Activated CD4-positive, alpha-beta memory T cell treated with anti-CD3 and anti-CD28 coated beads, Interleukin-2, amount 10 ng/mL, durations not matched to agents 7 days and 5 days (primary cell): ENCODE results near the gene FBP1. TPM values are rescaled to one million over a fixed set of nuclear protein-coding genes. Genes with fewer than 3 reads are reported as not detected.
A peak's percentile ranks its signal among the peaks of the same experiment; 100 is the strongest.

Source experiments
- CTCF ChIA-PET: fragments of 350-600 bp; sonication (Branson Sonifier 250); formaldehyde crosslinking; loops from one replicate; lab custom pipeline; 2021; ENCODE audit warnings: antibody characterized with exemption, inconsistent platforms; lab: Charles Lee
- POLR2A ChIA-PET: fragments of 350-600 bp; sonication (Branson Sonifier 250); formaldehyde crosslinking; loops from one replicate; lab custom pipeline; 2021; ENCODE audit warnings: antibody characterized with exemption; lab: Charles Lee
- DNase-seq: peaks from one replicate; pipeline ENCODE4 v3.0.0-alpha.2; 2020
- H3K27ac Mint-ChIP-seq: one replicate; pipeline ENCODE4 v1.8.0; 2021; ENCODE audit warnings: mild to moderate bottlenecking, mixed read lengths
- H3K27me3 Mint-ChIP-seq: one replicate; pipeline ENCODE4 v1.8.0; 2021; ENCODE audit warnings: mixed read lengths
- H3K36me3 Mint-ChIP-seq: one replicate; pipeline ENCODE4 v1.8.0; 2021; ENCODE audit warnings: low read depth, mixed read lengths
- H3K4me1 Mint-ChIP-seq: one replicate; pipeline ENCODE4 v1.8.0; 2021; ENCODE audit warnings: mixed read lengths
- H3K4me3 Mint-ChIP-seq: one replicate; pipeline ENCODE4 v1.8.0; 2021; ENCODE audit warnings: mild to moderate bottlenecking, mixed read lengths
- H3K9me3 Mint-ChIP-seq: one replicate; pipeline ENCODE4 v1.8.0; 2021; ENCODE audit warnings: mixed read lengths
- total RNA-seq, 2 experiments: library from RNA; stranded (reverse); gene quantifications; one replicate each; pipeline ENCODE4 v1.2.3, GENCODE V29; 2021

Gene FBP1
- total RNA-seq, 2 experiments from 2014 or later: 0.40 to 0.65 TPM

DNA sequence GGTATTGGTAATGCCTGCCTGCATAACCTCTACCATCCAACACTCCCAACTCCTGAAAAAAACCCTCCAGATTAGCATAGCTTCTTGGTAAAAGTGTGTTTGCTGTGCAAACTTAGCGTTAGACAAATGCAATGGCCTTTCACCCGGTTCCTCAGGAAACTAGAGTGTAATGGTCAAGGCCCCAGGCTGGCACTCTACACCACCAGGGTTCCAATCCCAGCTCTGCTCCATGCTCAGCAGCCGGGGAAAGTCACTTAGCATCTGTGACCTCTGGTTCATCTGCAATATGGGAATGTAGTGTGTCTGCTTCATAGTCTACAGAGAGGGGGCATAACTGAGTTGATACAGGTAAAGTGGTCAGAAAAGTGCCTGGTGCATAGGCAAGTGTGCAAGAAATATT lies 9.0 kb downstream of the FBP1 start:
- Mint-ChIP-seq H3K27ac (no peak overlapping the region), H3K36me3 (no peaks in the 10 kb centered on the region), H3K4me3 (no peak overlapping the region), H3K9me3 (no peaks in the 10 kb centered on the region), H3K27me3 (peaks cover 10% of the 10 kb centered on the region), H3K4me1 (no peaks in the 10 kb centered on the region)
- CTCF ChIA-PET: no interaction called here
- DNase-seq: no peak
- POLR2A ChIA-PET: no interaction called here

DNA sequence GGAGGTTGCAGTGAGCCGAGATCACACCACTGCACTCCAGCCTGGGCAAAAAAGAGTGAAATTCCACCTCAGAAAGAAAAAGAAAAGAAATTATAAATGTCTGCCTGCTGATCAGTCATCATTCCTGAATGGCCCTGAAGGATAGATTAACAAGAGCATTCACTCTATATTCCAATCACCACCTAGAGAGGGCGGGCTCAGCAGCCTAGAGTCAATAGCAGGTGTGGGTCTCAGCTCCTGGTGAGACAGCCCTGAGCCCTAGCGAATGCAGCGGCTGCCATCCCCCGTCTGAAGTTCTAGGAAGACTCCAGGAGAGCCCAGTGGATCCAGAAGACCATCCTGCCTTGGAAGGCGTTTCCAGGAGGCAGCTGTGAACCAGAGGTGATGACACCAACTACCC lies 12.0 kb downstream of the FBP1 start:
- Mint-ChIP-seq H3K9me3 (no peaks in the 10 kb centered on the region), H3K27me3 (peaks cover 5% of the 10 kb centered on the region), H3K36me3 (no peaks in the 10 kb centered on the region), H3K4me1 (no peaks in the 10 kb centered on the region), H3K4me3 (no peak overlapping the region), H3K27ac (no peak overlapping the region)
- CTCF ChIA-PET: no interaction called here
- POLR2A ChIA-PET: no interaction called here
- DNase-seq: no peak

DNA sequence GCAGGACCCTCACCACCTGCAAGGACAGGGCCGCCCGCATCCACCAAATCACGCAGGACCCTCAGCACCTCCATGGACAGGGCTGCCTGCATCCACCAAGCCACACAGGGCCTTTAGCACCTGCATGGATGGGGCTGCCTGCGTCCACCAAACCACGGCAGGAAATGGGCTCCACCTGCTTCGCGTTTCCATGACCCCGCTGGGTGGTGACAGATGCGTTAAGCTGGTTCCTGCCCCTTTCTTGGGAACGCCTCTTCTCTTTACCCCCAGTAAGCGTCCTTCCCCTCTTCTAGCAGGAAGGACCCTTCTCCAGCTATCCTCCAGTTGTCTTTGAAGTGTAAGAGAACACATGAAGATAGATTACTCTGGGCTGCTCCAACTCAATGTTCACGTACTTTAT lies 13.5 kb downstream of the FBP1 start:
- Mint-ChIP-seq H3K36me3 (no peaks in the 10 kb centered on the region), H3K27me3 (no peaks in the 10 kb centered on the region), H3K9me3 (no peaks in the 10 kb centered on the region), H3K27ac (no peak overlapping the region), H3K4me1 (no peaks in the 10 kb centered on the region), H3K4me3 (no peak overlapping the region)
- POLR2A ChIA-PET: no interaction called here
- no peak for DNase-seq
- CTCF ChIA-PET: no interaction called here

DNA sequence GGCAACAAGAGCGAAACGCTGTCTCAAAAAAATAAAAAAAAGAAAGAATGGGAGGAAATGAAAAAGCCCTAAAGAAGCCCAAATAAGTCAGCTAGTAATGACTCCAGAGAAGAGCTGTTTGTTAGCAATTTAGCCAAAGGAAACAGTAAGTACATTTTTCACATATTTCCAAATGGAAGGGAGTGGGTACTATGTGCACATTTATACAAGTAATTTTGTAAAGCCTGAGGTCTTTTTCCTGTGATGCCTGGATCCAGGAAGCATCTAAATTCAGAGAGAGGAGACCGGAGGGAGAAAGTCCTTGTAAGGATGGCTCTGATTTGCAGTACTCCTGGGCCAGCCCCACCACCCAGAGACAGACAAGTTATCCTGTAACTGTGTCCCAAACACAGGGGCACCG lies 14.7 kb downstream of the FBP1 start:
- H3K27ac Mint-ChIP-seq: no peak overlapping the region
- peaks cover 2% of the 10 kb centered on the region for H3K27me3 Mint-ChIP-seq
- no peak overlapping the region for H3K4me3 Mint-ChIP-seq
- no peak for DNase-seq
- H3K36me3 Mint-ChIP-seq: no peaks in the 10 kb centered on the region
- H3K9me3 Mint-ChIP-seq: no peaks in the 10 kb centered on the region
- H3K4me1 Mint-ChIP-seq: no peaks in the 10 kb centered on the region
- ChIA-PET POLR2A (no interaction called here), CTCF (no interaction called here)

DNA sequence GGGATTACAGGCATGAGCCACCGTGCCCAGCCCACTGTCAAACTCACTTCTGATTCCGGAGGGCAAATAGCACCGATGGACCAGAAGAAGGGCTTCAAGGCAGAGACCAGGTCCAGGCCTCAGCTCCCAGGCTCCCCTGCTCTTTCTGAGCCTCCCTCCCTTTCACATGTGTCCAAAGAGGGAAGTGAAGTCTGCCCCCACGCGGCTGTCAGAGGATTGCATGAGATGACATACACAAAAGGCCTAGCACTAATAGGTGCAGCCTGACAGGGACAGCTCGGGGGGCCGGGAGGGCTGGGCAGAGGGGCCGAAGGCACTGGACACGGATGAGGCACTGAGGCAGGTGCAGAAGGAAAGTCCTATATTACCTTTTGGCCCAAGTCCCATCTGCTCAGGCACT lies 16.1 kb downstream of the FBP1 start:
- ChIA-PET CTCF (no interaction called here), POLR2A (no interaction called here)
- Mint-ChIP-seq H3K4me1 (no peaks in the 10 kb centered on the region), H3K36me3 (no peaks in the 10 kb centered on the region), H3K4me3 (no peak overlapping the region), H3K27ac (no peak overlapping the region), H3K9me3 (no peaks in the 10 kb centered on the region), H3K27me3 (peaks cover 2% of the 10 kb centered on the region)
- peak; percentile 33 for DNase-seq

DNA sequence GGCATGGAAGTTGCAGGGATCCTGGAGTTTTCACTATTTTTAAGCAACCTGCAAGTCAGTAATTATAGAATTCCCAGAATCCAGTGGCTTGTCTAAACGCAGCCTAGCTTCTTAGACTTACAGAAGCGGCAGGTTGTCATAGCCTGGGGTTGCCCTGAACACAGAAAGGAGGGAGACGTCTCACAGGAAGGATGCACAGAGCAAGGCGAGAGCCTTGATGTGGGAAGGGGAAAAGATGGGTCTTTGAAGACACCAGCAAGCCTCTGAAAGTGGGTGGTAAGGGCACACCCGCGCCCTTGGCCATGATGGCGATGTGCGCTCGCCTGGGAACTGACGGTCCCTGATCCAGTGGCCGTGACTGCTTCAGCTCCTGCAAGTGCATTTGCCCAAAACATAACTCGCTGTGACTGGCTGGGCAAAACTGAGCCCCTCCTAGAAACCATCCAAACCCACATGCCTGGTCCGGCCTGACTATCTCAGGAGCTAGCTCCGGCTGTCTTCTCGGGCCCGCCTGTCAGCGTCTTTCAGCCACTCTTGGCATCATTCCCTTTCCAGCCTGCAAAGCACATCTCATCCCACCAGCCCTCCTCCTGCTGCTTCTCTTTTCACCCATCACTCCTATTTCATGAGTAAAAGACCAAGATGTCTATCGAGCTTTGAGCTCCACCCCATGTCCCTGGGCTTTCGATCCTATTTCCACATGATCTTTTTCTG lies 17.1 kb downstream of the FBP1 start:
- H3K27me3 Mint-ChIP-seq: peaks cover 5% of the 10 kb centered on the region
- no peaks in the 10 kb centered on the region for H3K4me1 Mint-ChIP-seq
- no peak overlapping the region for H3K27ac Mint-ChIP-seq
- no peak overlapping the region for H3K4me3 Mint-ChIP-seq
- CTCF ChIA-PET: no interaction called here
- H3K36me3 Mint-ChIP-seq: no peaks in the 10 kb centered on the region
- DNase-seq: no peak
- POLR2A ChIA-PET: no interaction called here
- no peaks in the 10 kb centered on the region for H3K9me3 Mint-ChIP-seq

DNA sequence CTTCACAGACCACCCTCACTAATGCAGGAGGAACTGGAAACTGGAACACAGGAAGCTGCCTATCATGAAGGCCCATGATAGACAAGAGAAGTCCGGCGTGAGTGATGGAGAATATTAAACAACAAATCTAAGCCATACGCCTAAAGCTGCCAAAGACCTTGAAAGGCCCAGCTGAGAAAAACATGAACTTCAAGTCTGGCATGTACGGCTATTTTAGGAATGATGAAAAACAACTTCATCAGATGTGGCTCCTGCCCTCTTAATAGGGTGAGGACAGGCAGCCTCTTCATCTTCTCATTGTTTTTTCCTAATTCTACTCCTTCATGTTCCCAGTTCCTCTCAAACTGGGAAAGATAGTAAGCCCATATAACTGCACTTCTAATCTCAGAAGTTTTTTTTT lies 20.3 kb downstream of the FBP1 start:
- DNase-seq: no peak
- ChIA-PET POLR2A (no interaction called here), CTCF (no interaction called here)
- no peaks in the 10 kb centered on the region for H3K4me1 Mint-ChIP-seq
- no peak overlapping the region for H3K27ac Mint-ChIP-seq
- no peak overlapping the region for H3K4me3 Mint-ChIP-seq
- H3K27me3 Mint-ChIP-seq: peaks cover 5% of the 10 kb centered on the region
- no peaks in the 10 kb centered on the region for H3K9me3 Mint-ChIP-seq
- no peaks in the 10 kb centered on the region for H3K36me3 Mint-ChIP-seq

DNA sequence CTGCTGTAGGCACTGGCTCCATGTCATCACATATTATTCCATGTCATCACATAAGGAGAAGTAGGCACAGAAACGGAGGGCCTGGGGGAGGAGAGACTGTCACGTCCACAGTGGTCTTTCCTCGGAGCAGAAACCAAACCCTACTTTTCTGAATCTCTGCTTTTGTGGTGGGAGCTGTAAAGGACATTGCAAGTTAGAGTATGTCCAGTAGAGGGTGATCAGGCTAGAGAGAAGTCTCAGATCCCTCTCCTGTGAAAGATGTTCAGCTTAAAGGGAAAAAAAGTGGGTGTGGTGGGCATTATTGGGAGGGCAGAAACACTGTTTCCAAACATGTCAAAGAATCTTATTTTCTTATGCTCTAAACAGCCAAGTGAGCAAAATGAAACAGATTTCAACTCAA lies 26.3 kb downstream of the FBP1 start:
- CTCF ChIA-PET: interaction anchor here (0.7 kb wide), 2 partner anchors 131 to 924 kb away, joined by 4 read pairs; no protein-coding TSS in a partner anchor
- no peak overlapping the region for H3K4me3 Mint-ChIP-seq
- POLR2A ChIA-PET: no interaction called here
- H3K9me3 Mint-ChIP-seq: no peaks in the 10 kb centered on the region
- H3K27ac Mint-ChIP-seq: no peak overlapping the region
- no peaks in the 10 kb centered on the region for H3K36me3 Mint-ChIP-seq
- peaks cover 29% of the 10 kb centered on the region for H3K27me3 Mint-ChIP-seq
- peaks cover 8% of the 10 kb centered on the region for H3K4me1 Mint-ChIP-seq
- DNase-seq: no peak

DNA sequence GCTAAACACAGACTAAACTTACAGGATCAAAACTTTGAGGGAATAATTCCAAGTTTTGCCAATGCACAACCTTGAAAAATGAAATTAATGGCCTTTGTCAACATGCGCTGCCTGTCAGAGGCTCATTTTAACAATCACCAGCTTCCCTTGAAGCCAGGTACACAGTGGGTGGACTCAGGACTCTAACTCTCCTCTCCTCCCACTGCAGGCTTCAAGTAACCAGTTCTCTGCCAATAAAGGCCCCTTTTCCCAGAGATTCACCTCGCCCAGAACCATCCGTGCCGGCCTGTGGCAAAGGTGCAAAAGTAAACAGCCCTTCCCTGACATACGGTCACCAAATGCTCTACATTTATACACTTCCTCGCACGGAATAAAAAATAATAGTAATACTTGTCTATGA lies 27.2 kb downstream of the FBP1 start:
- no peaks in the 10 kb centered on the region for H3K9me3 Mint-ChIP-seq
- ChIA-PET POLR2A (no interaction called here), CTCF (interaction anchor here (0.7 to 1.9 kb wide), 2 partner anchors 58 to 132 kb away, joined by 3 to 4 read pairs; partner anchors contain the start of gene PCAT7)
- H3K27ac Mint-ChIP-seq: no peak overlapping the region
- H3K4me1 Mint-ChIP-seq: peaks cover 8% of the 10 kb centered on the region
- no peak overlapping the region for H3K4me3 Mint-ChIP-seq
- DNase-seq: no peak
- H3K27me3 Mint-ChIP-seq: peaks cover 27% of the 10 kb centered on the region
- H3K36me3 Mint-ChIP-seq: no peaks in the 10 kb centered on the region

DNA sequence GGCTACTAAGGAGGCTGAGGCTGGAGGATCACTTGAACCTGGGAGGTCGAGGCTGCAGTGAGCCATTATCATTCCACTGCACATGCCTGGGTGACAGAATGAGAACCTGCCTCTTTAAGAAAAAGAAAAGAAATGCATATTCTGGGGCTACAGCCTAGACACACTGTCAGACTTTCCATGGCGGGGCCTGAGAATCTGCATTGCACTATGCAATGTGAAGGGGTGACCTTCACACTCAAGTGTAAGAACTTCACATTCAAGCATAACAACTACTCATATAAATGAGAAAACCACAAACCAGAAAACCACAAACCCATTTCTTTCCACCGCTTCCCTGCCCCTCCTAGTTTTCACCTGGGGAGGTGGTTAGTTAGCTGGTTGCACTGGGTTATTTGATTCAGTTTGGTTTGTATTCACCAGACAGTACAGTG lies 27.7 kb downstream of the FBP1 start:
- H3K36me3 Mint-ChIP-seq: no peaks in the 10 kb centered on the region
- POLR2A ChIA-PET: no interaction called here
- H3K4me1 Mint-ChIP-seq: peaks cover 8% of the 10 kb centered on the region
- H3K27me3 Mint-ChIP-seq: peaks cover 31% of the 10 kb centered on the region
- no peak overlapping the region for H3K4me3 Mint-ChIP-seq
- DNase-seq: peak; percentile 27
- no peaks in the 10 kb centered on the region for H3K9me3 Mint-ChIP-seq
- CTCF ChIA-PET: interaction anchor here (1.9 kb wide), 1 partner anchor 57 kb away, joined by 3 read pairs; the partner anchor contains the start of gene PCAT7
- no peak overlapping the region for H3K27ac Mint-ChIP-seq

DNA sequence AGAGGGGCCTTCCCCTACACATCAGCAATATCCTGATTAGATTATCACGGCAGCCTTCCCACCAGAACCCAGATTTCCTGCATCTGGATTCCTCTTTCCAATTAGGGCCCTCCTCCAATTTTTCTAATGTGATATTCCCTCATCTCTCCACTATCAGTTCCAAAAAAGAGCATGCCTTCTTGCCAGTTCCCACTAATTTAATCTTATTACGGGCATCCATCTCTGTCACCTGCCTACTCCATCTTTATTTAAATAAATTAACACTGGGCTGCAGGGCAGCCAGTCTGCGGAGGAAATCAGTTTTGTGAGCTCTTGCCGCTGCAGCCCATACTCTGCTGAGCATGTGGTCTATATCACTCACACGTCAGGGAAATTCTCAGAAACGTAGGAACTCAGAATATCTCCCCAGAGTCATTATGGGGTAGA lies 29.1 kb downstream of the FBP1 start:
- Mint-ChIP-seq H3K36me3 (no peaks in the 10 kb centered on the region), H3K4me1 (peaks cover 8% of the 10 kb centered on the region), H3K27me3 (peaks cover 38% of the 10 kb centered on the region), H3K4me3 (no peak overlapping the region), H3K9me3 (no peaks in the 10 kb centered on the region), H3K27ac (no peak overlapping the region)
- CTCF ChIA-PET: interaction anchor here (1.9 kb wide), 1 partner anchor 56 kb away, joined by 3 read pairs; the partner anchor contains the start of gene PCAT7
- DNase-seq: no peak
- POLR2A ChIA-PET: no interaction called here

DNA sequence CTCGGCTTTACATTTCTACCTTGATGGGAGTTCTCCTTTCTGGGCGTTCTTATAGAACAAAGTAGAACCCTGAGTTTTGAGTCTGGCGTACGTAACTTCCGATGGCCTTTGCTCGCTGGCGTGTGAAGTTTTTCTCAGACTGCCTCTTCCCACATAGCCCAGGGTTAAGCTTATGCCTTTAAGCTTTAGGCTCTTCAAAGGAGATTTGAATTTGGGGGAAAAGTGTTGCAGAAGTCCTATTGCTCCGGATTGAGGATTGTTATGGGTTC lies 32.0 kb downstream of the FBP1 start:
- no peak overlapping the region for H3K27ac Mint-ChIP-seq
- H3K27me3 Mint-ChIP-seq: peaks cover 43% of the 10 kb centered on the region
- no peaks in the 10 kb centered on the region for H3K36me3 Mint-ChIP-seq
- no peak for DNase-seq
- H3K4me3 Mint-ChIP-seq: no peak overlapping the region
- CTCF ChIA-PET: no interaction called here
- POLR2A ChIA-PET: no interaction called here
- H3K4me1 Mint-ChIP-seq: peaks cover 11% of the 10 kb centered on the region
- H3K9me3 Mint-ChIP-seq: no peaks in the 10 kb centered on the region

DNA sequence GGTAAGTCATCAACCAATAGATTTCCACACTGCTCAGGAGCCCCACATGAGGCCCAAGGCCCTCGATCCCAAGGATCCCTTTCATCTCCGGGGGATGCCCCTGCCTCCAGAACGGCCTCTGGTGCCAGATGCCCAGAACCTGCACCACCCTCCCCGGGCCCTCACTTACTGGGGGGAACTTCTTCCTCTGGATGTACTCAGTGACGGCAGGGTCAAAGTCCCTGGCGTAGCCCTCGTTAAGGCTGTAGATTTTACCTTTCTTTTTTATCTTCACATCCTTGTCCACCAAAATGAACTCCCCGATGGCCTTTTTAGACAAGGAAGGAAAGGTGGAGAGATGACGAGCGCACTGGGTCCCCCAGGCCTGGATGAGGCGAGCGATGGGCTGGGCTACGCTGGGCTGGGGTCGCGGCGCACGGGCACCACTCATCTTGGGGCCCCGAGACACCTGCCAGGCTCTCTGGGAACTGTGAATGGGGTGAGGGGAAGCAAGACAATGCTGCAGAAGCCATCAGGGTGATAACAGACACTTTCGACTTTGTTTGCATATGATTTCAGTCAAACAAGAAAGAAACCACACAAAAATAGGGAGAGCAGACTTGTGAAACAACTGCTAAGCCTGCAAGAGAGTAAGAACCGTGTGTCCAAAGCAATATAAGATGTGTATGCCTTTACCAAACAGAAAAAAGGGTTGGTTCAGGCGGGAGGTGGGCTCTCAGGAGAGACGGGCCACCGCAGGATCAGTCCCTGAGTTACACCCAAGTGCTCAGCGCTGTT lies 32.5 kb downstream of the FBP1 start:
- no peak overlapping the region for H3K4me3 Mint-ChIP-seq
- no peaks in the 10 kb centered on the region for H3K36me3 Mint-ChIP-seq
- ChIA-PET POLR2A (no interaction called here), CTCF (no interaction called here)
- peaks cover 40% of the 10 kb centered on the region for H3K27me3 Mint-ChIP-seq
- DNase-seq: no peak
- no peak overlapping the region for H3K27ac Mint-ChIP-seq
- H3K4me1 Mint-ChIP-seq: peaks cover 6% of the 10 kb centered on the region
- H3K9me3 Mint-ChIP-seq: no peaks in the 10 kb centered on the region
